ENCODE data around the gene MSH6. TPM values are rescaled to one million over a fixed set of nuclear protein-coding genes. Genes with fewer than 3 reads are reported as not detected.

Gene MSH6
- total RNA-seq, 2 experiments from 2014 or later = 145 to 151 TPM

DNA sequence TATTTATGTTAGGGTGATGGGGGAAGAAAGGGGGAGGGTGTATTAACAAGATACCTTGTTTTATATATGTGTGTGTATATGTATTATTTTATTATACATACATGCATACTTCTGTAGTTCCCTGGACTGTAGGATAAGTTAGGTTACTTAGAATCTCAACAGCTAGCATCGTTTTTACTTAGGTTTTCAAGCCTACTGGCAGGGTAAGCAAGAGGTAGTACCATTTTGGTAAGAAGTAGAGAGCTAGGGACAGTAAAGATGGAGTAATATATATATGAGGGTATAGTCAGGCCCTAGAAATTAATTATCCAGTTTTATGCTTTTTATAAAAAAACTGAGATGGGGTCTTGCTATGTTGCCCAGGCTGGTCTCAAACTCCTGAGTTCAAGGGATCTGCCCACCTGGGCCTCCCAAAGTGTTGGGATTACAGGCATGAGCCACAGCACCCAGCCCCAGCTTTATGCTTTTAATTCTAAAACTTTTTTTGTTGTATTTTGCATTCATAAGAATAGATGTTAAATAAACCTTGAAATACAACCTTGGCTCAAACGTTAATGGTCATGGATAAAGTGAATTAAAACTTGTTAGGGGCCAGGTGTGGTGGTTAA, 13.2 kb downstream of the MSH6 start:
- Mint-ChIP-seq H3K4me3 (no peak overlapping the region), H3K27ac (no peak overlapping the region), H3K9me3 (no peaks in the 10 kb centered on the region), H3K4me1 (ENCODE audit: low read depth) (peaks cover 4% of the 10 kb centered on the region), H3K36me3 (ENCODE audit: low read depth) (peaks cover 67% of the 10 kb centered on the region), H3K27me3 (no peaks in the 10 kb centered on the region)
- intact Hi-C loops (cut with micrococcal nuclease) = no loop called here
- TF ChIP-seq, protein P1, sequence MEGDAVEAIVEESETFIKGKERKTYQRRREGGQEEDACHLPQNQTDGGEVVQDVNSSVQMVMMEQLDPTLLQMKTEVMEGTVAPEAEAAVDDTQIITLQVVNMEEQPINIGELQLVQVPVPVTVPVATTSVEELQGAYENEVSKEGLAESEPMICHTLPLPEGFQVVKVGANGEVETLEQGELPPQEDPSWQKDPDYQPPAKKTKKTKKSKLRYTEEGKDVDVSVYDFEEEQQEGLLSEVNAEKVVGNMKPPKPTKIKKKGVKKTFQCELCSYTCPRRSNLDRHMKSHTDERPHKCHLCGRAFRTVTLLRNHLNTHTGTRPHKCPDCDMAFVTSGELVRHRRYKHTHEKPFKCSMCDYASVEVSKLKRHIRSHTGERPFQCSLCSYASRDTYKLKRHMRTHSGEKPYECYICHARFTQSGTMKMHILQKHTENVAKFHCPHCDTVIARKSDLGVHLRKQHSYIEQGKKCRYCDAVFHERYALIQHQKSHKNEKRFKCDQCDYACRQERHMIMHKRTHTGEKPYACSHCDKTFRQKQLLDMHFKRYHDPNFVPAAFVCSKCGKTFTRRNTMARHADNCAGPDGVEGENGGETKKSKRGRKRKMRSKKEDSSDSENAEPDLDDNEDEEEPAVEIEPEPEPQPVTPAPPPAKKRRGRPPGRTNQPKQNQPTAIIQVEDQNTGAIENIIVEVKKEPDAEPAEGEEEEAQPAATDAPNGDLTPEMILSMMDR (IDR thresholded peaks at IDR 0.05) = no peak
- DNase-seq (no peak), ATAC-seq (no peak)
- CTCF ChIA-PET = interaction anchor here (1.1 kb wide), 1 partner anchor 29 kb away, joined by 3 read pairs; no protein-coding TSS in a partner anchor
- POLR2A ChIA-PET = interaction anchor here (0.7 to 4.1 kb wide), 4 partner anchors 9 to 529 kb away, joined by 3 to 18 read pairs (median 7); partner anchors contain the start of gene MSH6

DNA sequence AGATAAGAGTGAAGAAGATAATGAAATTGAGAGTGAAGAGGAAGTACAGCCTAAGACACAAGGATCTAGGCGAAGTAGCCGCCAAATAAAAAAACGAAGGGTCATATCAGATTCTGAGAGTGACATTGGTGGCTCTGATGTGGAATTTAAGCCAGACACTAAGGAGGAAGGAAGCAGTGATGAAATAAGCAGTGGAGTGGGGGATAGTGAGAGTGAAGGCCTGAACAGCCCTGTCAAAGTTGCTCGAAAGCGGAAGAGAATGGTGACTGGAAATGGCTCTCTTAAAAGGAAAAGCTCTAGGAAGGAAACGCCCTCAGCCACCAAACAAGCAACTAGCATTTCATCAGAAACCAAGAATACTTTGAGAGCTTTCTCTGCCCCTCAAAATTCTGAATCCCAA, 15.7 kb downstream of the MSH6 start:
- intact Hi-C loops (cut with micrococcal nuclease) = no loop called here
- H3K27ac Mint-ChIP-seq = no peak overlapping the region
- no peak for ATAC-seq

DNA sequence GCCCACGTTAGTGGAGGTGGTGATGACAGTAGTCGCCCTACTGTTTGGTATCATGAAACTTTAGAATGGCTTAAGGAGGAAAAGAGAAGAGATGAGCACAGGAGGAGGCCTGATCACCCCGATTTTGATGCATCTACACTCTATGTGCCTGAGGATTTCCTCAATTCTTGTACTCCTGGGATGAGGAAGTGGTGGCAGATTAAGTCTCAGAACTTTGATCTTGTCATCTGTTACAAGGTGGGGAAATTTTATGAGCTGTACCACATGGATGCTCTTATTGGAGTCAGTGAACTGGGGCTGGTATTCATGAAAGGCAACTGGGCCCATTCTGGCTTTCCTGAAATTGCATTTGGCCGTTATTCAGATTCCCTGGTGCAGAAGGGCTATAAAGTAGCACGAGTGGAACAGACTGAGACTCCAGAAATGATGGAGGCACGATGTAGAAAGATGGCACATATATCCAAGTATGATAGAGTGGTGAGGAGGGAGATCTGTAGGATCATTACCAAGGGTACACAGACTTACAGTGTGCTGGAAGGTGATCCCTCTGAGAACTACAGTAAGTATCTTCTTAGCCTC, 16.2 kb downstream of the MSH6 start:
- TF ChIP-seq, protein P1 (IDR thresholded peaks at IDR 0.05) = no peak
- no peak for ATAC-seq
- POLR2A ChIA-PET = interaction anchor here (2.1 kb wide), 1 partner anchor 15 kb away, joined by 14 read pairs; the partner anchor contains the start of gene MSH6
- no peaks in the 10 kb centered on the region for H3K27me3 Mint-ChIP-seq
- DNase-seq = no peak
- H3K27ac Mint-ChIP-seq = no peak overlapping the region
- intact Hi-C loops (cut with micrococcal nuclease) = no loop called here
- CTCF ChIA-PET = no interaction called here
- H3K36me3 Mint-ChIP-seq (ENCODE audit: low read depth) = peaks cover 82% of the 10 kb centered on the region
- no peak overlapping the region for H3K4me3 Mint-ChIP-seq
- H3K9me3 Mint-ChIP-seq = peaks cover 8% of the 10 kb centered on the region
- H3K4me1 Mint-ChIP-seq (ENCODE audit: low read depth) = no peaks in the 10 kb centered on the region

More for the DNA sequence above, 15.7 kb downstream of the MSH6 start:
- TF ChIP-seq, protein P1 (IDR thresholded peaks at IDR 0.05) = no peak
- H3K36me3 Mint-ChIP-seq (ENCODE audit: low read depth) = peaks cover 78% of the 10 kb centered on the region
- ChIA-PET POLR2A (interaction anchor here (2.1 kb wide), 1 partner anchor 15 kb away, joined by 14 read pairs; the partner anchor contains the start of gene MSH6), CTCF (interaction anchor here (1.9 kb wide), 1 partner anchor 13 kb away, joined by 5 read pairs; no protein-coding TSS in a partner anchor)
- no peak for DNase-seq
- no peaks in the 10 kb centered on the region for H3K27me3 Mint-ChIP-seq
- H3K9me3 Mint-ChIP-seq = peaks cover 8% of the 10 kb centered on the region
- no peaks in the 10 kb centered on the region for H3K4me1 Mint-ChIP-seq (ENCODE audit: low read depth)
- no peak overlapping the region for H3K4me3 Mint-ChIP-seq

DNA sequence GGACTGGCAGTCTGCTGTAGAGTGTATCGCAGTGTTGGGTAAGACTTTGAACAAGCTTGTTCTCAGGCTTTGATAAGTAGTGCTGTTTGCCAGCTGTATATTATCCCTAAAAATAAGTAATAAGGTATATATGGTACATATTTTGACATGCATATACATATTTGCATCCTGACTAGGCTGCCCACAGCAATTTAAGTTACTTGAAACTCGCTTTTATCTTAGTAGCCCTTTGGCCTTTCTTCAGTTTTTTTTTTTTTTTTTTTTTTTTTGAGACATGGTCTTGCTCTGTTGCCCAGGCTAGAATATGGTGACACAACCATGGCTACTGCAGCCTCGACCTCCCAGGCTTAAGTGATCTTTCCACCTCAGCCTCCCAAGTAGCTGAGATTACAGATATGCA, 18.2 kb downstream of the MSH6 start:
- intact Hi-C loops (cut with micrococcal nuclease) = no loop called here
- H3K4me1 Mint-ChIP-seq (ENCODE audit: low read depth) = no peaks in the 10 kb centered on the region
- peaks cover 8% of the 10 kb centered on the region for H3K9me3 Mint-ChIP-seq
- ATAC-seq (no peak), DNase-seq (no peak)
- TF ChIP-seq, protein P1 (IDR thresholded peaks at IDR 0.05) = no peak
- ChIA-PET POLR2A (interaction anchor here (1.1 to 1.8 kb wide), 3 partner anchors 8 to 109 kb away, joined by 3 to 4 read pairs (median 3); no protein-coding TSS in a partner anchor), CTCF (no interaction called here)
- H3K36me3 Mint-ChIP-seq (ENCODE audit: low read depth) = peaks cover 89% of the 10 kb centered on the region
- H3K27me3 Mint-ChIP-seq = no peaks in the 10 kb centered on the region
- no peak overlapping the region for H3K27ac Mint-ChIP-seq
- no peak overlapping the region for H3K4me3 Mint-ChIP-seq

DNA sequence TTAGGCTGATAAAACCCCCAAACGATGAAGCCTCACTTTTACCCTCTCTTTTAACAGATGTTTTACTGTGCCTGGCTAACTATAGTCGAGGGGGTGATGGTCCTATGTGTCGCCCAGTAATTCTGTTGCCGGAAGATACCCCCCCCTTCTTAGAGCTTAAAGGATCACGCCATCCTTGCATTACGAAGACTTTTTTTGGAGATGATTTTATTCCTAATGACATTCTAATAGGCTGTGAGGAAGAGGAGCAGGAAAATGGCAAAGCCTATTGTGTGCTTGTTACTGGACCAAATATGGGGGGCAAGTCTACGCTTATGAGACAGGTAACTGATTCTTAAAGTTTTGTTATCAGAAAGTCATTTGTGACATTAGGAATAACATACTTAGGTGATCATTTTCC, 20.4 kb downstream of the MSH6 start:
- POLR2A ChIA-PET = interaction anchor here (1.0 to 2.8 kb wide), 3 partner anchors 9 to 20 kb away, joined by 3 to 15 read pairs (median 3); partner anchors contain the start of gene MSH6
- ATAC-seq = no peak
- TF ChIP-seq, protein P1 (IDR thresholded peaks at IDR 0.05) = no peak
- Mint-ChIP-seq H3K4me3 (no peak overlapping the region), H3K9me3 (peaks cover 8% of the 10 kb centered on the region), H3K27me3 (no peaks in the 10 kb centered on the region), H3K4me1 (ENCODE audit: low read depth) (peaks cover 7% of the 10 kb centered on the region), H3K36me3 (ENCODE audit: low read depth) (peaks cover 91% of the 10 kb centered on the region), H3K27ac (no peak overlapping the region)
- intact Hi-C loops (cut with micrococcal nuclease) = no loop called here
- CTCF ChIA-PET = no interaction called here
- no peak for DNase-seq
